Dermis microvascular lymphatic vessel endothelial cell (primary cell): Measurements from ENCODE around the gene PRSS53. TPM values are rescaled to one million over a fixed set of nuclear protein-coding genes. Genes with fewer than 3 reads are reported as not detected.
"Not testable (repeated sequence)": the region's sequence is repeated elsewhere in the genome, so short reads cannot be mapped to it uniquely, and the experiment has no call there.

Experiments
- DNase-seq, 2 donors: peaks; one replicate each; pipeline versions ENCODE4 v3.0.0 to v3.0.0-alpha.2; 2010; ENCODE audit warnings: low read depth in 2 of 2
- total RNA-seq: library from RNA; depleted of rRNA; stranded (reverse); fragments of >200 nt; gene quantifications from 2 replicates; pipeline ENCODE4 v1.2.1, GENCODE V29; 2014

The PRSS53 gene
- 0.38 and 0.39 TPM in 2 replicates for total RNA-seq

DNA sequence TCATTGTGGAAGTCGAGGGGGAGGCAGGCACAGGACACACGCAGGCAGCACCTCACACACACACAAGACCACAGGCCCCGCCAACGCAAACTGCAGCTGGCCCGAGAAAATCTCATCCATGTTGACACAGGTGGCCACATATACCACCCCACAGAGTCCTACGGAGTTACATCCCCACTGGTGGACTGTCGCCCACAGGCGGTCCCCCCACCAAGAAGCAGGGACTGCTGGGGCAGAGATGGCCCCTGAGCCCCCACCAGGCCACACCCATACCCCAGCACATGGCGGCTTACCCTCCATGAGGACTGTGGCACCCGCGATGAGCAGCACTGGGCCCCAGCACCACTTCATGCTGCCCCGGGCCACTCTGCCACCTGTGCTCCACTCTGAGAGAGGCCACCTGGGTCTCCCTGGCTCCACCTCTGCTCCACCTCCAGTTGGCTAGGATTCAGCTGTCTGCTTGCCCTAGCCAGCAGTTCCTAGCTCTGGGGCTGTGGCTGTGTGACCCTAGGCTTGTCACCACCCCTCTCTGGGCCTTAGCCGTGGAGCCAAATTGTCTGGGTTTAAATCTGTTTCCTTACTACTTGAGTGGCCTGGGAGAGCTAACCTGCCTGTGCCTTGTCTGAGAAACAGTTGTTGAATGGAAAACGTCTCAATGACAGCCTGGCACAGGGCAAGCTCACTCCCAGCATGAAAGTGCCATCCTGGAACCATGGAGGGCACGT is at the start of gene PRSS53:
TSS of gene PRSS53 (minus strand) at position 485 of the 725 bp plus-strand sequence. CDS start at position 351, 134 bp downstream.
- DNase-seq = no peak

DNA sequence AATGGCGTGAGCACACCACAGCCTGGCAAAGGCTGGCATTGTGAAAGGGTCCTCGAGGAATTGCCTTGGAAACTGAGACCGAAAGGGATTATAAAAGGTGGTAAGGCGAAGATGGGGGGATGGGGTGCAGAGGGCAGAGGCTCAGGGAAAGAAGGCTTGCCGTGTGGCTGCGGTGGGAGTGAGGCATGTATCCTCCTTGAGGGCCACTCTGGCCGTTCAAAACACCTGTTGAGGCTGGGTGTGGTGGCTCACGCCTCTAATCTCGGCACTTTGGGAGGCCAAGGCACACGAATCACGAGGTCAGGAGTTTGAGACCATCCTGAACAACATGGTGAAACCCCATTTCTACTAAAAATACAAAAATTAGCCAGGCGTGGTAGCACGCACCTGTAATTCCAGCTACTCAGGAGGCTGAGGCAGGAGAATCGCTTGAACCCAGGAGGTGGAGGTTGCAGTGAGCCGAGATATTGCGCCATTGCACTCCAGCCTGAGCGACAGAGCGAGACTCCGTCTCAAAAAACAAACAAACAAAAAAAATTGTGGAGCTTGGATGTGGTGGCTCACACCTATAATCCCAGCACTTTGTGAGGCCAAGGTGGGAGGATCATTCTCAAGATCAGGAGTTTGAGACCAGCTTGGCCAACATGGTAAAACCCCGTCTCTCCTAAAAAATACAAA is 48.2 kb upstream of the PRSS53 start:
- DNase-seq = not testable (repeated sequence)

DNA sequence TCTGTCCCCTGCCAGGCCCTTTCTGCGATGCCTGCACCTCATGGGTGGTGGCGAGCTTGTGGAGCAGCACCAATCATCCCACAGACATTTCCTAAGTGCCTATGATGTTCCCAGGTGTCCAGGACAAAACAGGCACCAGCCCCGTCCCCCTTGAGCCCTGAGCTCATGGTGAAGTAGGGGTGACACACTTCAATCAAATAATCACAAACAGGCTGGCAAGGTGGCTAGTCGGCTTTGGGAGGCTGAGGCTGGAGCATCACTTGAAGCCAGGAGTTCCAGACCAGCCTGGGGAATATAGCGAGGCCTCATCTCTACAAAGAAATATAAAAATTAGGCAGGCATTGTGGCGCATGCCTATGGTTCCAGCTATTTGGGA is 47.5 kb upstream of the PRSS53 start:
- no peak for DNase-seq

DNA sequence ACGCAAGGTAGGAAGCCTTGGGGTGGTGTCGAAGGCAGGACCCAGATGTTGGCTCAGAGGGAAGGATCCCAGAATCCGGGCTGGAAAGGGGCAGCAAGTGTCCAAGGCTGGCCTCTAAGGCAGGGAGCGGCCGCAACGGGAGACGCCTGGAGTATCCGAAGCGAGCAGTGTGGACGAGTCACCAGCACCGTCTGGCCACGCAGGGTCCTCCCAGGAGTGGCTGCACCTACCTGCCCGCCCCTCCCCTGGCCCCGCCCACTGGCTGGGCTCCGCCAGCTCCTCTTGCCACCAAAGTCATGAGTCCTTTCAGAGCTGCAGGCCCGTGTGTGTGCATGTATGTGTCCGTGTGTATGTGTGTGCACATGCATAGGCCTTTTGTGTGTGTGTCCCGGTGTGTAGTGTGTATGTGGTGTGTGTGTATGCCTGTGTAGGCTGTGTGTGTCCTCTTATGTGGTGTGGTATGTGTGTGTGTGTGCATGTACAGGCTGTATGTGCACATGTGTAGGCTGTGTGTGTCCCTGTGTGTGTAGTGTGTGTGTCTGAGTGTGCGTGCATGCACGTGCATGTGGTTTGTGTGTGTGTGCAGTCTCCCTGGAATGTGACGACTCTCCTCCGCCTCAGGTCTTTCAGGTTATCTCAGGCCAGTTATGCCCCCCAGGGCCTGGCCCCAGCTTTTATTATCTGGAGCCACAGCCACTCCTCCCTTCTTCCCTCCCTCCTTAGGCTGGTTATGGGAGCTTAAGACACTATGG is 47.0 kb upstream of the PRSS53 start, which contains the start of gene PRSS8:
TSS of gene PRSS8 (minus strand) at position 193 of the 752 bp plus-strand sequence. CDS start 229 bp downstream, outside the sequence.
- DNase-seq = no peak

DNA sequence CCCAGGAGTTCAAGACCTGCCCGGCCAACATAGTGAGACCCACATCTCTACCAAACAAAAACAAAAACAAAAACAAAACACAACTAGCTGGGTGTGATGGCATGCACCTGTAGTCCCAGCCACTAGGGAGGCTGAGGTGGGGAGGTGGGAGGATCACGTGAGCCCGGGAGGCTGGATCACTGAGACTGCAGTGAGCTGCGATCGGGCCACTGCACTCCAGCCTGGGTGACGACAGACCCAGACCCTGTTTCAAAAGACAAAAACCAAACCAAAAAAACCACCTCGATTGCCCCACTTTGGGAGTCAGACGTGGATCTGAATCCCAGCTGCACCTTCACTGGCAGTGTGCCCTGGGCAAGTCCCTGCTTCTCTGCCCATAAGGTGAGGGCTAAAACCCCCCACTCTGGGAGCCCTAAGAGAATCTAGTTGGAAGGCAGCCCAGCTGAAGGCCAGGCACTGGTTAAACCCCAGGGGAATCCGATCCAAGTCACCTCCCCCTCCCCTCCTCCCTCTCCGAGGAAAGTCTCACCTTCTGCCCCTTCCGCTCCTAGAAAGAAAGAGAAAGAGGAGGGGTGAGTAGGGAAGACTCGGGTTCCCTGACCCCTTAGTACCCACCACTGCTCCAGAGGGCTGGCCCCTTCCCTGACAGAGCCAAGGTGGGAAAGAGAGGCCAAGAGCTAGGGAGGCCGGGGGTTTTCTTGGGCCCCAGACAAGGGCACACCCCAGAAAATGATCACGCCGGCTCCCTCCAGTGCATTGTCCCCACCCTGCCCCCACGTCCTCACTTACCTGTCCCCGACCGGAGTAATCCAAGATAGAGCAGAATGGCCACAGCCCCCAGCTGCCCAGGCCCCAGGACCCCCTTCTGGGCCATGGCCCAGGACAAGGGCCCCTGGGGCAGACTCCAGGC is 46.1 kb upstream of the PRSS53 start:
- no peak for DNase-seq

DNA sequence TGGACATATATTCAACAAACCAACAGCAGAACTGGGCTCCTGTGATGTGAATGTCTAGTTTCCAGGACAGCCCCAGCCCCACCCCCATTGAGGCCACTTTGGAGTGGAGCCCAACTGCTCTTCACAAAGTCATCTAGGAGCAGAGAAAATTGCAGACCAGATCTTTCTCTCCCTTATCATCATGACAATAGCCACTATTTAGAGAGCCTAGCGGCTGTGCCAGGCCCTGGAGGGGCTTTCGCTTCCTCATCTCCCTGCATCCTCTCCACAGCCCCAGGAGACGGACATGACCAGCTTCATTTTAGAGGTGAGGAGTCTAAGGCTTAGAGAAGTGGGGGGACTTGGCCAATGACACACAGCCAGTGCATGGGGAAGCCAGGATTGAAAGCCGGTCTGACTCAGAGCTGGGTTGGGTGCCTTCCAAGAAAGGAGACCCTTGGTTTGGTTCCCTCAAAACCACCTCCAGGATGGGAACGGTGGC is 45.4 kb upstream of the PRSS53 start:
- DNase-seq = no peak

DNA sequence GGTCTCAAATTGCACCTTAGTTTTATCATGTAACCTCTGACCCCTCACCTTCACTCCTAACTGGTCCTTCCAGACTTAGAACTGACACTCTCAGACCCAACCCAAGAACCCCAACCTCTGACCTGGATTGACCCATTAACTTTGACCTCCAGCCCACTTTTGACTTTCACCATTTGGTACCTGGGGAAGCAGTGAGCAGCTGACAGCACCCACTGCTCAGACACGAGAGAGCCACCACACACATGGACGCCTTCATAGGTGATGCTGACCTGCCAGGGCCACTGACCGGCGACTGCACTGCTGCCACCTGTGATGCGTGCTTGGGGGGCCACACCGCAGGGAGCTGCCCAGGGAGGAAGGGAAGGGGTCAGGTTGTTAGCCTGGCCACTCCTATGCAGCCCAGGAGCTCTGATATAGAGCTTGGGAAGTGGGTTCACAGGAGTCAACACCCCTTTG is 44.3 kb upstream of the PRSS53 start:
- DNase-seq = no peak

DNA sequence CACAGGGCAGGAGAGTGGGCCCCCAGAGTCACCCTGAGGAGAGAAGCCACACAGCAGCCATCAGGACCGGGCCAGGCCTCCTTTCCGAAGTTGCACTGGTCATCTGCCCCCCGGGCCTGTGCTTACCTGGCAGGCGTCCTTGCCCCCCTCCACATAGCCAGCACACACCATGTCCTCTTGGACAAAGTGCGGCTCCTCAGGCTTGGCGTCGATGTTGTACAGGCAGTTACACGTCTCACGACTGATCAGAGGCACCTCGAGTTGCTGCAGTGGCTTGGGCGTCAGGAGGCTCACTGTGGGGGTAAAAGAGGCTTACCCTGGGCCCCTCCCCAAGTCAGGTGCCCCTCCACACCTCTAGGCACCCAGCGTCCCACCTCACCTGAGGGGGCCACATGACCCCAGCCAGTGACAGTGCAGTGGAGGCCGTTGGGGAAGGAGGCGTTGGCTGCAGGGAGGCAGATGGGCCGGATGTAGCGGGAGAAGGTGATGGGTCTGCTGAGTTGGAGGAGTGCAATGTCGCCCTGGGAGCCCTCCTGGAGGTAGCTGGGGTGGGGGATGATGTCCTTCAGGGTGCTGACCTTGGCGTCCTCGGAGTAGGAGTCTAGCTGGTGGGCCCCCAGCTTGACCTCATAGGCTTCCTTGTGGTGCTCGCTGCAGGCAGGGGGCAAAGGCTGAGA is 43.7 kb upstream of the PRSS53 start:
- no peak for DNase-seq

DNA sequence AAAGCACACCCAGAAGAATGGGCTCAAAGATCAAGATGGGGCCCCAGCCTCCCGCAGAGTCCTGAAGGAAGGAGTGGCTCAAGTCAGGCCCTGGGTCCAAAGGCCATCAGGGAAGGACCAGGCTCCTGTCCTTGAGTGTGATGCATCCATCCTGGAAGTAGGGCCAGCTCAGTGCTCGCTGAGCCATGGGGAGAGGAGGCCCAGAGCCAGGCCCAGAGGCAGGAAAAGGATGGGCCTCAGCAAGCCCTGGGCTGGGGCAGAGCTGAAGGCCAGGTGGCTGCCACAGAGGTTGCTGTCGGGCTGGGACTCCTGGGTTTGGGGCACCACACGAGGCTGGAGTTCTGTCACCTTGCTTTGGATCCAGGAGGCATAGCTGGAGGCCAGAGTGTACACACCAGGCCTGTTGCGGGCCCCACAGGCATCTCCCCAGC is 43.1 kb upstream of the PRSS53 start:
- no peak for DNase-seq

DNA sequence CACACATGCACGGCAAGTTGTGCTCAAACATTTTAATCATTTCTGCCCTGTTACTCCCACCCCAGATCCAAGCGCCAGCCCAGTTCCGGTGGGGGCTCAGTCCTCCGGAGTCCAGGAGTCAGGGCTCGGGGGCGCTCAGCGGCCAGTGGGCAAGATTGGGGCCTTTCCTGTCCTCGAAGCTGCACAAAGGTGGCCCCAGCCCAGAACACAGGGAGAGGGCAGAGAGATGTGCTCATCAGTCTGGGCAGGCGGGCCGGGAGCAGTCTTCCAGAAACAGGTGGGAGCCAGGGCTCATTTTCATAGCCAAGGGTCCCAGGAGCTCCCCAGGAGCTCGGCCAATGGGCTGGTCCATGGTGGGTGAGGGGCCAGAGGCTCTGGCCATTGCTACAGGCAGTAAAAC is 42.7 kb upstream of the PRSS53 start:
- no peak for DNase-seq

DNA sequence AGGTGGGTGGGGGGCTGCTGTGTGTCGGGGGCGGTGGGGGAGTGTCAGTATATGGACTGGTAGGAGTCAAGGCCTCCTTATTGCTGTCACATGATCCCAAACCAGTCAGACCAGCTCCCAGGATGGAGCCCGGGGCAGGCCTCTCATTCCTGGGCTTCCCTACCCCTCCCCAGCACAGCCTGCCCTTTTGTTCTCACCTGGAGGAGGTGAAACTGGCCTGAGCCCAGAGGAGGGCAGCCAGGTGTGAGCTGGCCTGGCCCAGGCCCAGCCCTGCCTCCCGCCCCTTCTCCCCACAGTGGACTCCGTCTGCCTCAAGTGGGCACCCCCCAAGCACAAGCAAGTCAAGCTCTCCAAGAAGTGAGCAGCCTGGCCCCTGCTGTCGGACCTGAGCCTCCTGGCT is 42.2 kb upstream of the PRSS53 start:
- no peak for DNase-seq

DNA sequence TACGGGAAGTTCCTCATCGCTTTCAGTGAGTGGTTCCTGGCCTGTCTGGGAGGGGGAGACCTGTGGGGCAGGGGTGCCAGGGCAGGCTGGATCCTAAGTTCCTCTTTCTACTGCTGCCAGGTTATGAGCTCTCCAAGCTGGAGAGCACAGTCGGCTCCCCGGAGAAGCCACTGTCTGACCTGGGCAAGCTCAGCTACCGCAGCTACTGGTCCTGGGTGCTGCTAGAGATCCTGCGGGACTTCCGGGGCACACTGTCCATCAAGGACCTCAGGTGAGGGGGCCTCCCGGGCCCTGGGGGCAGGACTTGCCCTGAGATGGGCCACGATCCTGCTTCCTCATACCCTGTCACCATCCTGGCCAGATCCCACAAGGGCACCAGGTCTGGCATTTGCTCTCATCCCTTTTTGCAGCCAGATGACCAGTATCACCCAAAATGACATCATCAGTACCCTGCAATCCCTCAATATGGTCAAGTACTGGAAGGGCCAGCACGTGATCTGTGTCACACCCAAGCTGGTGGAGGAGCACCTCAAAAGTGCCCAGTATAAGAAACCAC is 41.7 kb upstream of the PRSS53 start:
- no peak for DNase-seq

DNA sequence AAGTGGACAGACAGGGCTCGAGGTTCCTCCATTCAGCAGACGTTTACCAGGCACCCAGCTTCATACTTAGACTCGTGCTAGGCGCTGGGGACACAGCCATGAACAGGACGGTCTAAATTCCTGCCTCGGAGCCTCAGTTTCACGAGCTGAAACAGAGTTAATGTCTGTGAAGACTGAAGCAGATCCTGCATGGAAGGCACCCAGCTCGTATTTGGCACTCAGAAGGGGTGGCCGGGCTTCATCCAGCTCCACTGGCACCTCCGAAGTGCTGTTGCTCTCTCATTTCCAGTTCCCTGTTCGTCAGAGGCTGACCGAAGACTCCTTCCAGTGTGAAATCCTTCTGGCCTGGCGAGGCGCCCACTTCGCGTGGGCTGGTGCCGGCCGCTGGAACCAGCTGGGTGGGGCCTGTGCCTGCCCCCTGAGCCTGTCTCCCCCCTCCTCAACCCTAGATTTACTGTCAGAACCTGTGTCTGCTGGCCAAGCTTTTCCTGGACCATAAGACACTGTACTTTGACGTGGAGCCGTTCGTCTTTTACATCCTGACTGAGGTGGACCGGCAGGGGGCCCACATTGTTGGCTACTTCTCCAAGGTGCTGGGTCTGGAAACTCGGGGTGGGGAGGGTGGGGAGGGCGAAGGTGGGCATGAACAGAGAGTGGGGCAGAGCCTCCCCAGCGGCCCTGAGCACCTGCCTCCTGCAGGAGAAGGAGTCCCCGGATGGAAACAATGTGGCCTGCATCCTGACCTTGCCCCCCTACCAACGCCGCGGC is 41.0 kb upstream of the PRSS53 start:
- DNase-seq = no peak

DNA sequence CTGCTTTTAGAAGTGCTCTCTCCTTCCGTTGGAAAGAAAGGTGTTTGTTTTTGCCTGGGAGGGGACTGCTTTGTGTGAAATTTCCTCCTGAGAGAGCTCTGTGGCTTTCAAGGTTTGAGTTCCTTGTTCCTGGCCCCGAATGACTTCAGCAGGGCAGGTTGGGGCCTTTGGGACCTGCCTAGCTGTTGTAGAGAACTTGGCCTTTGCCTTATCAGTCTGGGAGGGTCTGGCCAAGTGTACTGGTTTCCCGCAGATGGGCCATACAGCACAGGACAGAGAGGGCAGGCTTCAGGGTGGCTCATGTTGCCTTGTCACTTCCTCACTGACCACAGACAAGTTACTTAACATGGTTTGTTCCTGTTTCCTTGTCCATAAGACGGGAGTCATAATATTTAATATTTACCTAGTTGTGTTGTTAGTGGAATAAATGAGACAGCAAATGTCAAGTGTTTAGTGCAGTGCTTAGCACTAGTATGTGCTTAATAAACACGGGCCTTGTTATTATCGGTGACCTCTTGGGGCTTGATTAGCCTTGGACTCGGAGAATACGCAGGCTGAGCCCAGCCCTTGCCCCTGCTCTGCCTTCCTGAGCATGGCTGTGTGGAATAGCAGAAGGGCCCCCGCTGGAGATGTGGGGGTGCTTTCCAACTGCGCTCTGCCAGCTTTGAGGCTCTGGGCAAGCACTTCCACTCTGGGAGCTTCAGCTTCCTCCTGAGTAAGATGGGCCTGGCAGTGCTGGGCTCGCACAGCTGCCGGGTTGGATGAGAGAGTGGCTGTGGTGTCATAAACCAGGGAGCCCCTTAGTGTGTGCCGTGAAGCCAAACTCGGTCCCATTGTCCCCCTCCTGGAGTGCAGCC is 40.2 kb upstream of the PRSS53 start:
- no peak for DNase-seq

DNA sequence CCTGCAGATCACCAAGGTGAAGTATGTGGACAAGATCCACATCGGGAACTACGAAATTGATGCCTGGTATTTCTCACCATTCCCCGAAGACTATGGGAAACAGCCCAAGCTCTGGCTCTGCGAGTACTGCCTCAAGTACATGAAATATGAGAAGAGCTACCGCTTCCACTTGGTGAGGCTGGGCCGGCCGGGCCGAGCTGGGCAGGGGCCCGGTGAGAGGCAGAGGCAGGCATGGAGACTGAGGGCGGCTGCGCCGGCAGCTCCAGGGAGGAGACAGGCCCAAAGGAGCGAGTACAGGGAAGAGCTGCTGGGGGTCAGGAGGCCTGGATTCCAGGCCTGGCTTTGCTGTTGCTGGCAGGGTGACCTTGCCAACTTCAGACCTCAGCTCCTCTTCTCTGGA is 38.4 kb upstream of the PRSS53 start:
- no peak for DNase-seq

DNA sequence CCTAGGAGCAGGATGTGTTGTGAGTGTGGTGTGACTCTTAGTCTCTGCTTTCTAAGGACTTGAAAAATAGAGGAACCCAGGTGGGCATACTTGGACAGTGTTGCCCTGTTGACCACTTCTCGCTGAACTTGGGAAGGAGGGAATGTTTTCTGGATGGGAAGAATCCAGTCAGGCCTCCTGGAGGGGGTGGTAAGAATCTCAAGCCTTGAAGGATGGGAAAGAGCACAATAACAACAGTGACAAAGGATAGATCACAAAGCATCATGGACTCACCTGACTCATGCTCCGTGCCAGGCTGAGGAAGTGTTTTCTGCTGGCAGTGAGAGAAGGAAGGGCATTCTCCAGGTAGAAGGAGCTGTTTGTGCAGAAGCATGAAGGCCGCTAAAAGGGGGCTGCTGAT is 37.1 kb upstream of the PRSS53 start:
- DNase-seq = no peak

DNA sequence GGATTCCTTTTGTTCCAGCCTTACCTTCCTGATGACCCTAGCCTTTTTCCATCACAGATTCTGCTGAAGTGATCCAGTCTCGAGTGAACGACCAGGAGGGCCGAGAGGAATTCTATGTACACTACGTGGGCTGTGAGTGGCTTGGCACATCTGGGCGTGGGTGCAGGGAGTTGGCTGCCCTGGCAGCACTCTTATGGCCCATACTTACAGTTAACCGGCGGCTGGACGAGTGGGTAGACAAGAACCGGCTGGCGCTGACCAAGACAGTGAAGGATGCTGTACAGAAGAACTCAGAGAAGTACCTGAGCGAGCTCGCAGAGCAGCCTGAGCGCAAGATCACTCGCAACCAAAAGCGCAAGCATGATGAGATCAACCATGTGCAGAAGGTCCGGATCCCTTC is 31.4 kb upstream of the PRSS53 start:
- DNase-seq = no peak
